Glutamatergic neuron (in vitro differentiated cells): ENCODE results near the gene FREM3. TPM values are rescaled to one million over a fixed set of nuclear protein-coding genes. Genes with fewer than 3 reads are reported as not detected.

Experiments used
- DNase-seq: peaks from one replicate; pipeline ENCODE4 v3.0.0; 2022
- H3K27ac Mint-ChIP-seq: one replicate; pipeline ENCODE4 v1.8.0; 2020; ENCODE audit warnings: mild to moderate bottlenecking, mixed read lengths, inconsistent platforms; ENCODE audit not compliant: unreplicated experiment
- H3K27me3 Mint-ChIP-seq: one replicate; pipeline ENCODE4 v1.8.0; 2020; ENCODE audit warnings: mild to moderate bottlenecking, moderate library complexity, mixed read lengths, inconsistent platforms; ENCODE audit not compliant: unreplicated experiment
- H3K36me3 Mint-ChIP-seq: one replicate; pipeline ENCODE4 v1.8.0; 2020; ENCODE audit warnings: mild to moderate bottlenecking, mixed read lengths, inconsistent platforms; ENCODE audit not compliant: unreplicated experiment
- H3K4me1 Mint-ChIP-seq: one replicate; pipeline ENCODE4 v1.8.0; 2020; ENCODE audit warnings: mild to moderate bottlenecking, low read depth, mixed read lengths, inconsistent platforms; ENCODE audit not compliant: unreplicated experiment
- H3K4me3 Mint-ChIP-seq: one replicate; pipeline ENCODE4 v1.8.0; 2020; ENCODE audit warnings: mild to moderate bottlenecking, mixed read lengths, inconsistent platforms; ENCODE audit not compliant: unreplicated experiment
- H3K9me3 Mint-ChIP-seq: one replicate; pipeline ENCODE4 v1.8.0; 2020; ENCODE audit warnings: mild to moderate bottlenecking, moderate library complexity, mixed read lengths, inconsistent platforms; ENCODE audit not compliant: unreplicated experiment
- total RNA-seq: library from RNA; stranded (reverse); fragmentation: NEBNext Ultra II Directional; extraction: Animal tissue kit (Norgen Biotek cat#: 25700); gene quantifications from one replicate; pipeline ENCODE4 v1.2.1, GENCODE V29; 2021; ENCODE audit not compliant: unreplicated experiment
- TF ChIP-seq, protein P1 (sequence below): fragments of 200-600 bp; sonication (generic); IDR thresholded peaks from one replicate; pipeline ENCODE4 v1.5.0; 2021; ENCODE audit not compliant: partially characterized antibody, unreplicated experiment

Gene FREM3
- total RNA-seq, 1 donor from 2014 or later = not detected

DNA sequence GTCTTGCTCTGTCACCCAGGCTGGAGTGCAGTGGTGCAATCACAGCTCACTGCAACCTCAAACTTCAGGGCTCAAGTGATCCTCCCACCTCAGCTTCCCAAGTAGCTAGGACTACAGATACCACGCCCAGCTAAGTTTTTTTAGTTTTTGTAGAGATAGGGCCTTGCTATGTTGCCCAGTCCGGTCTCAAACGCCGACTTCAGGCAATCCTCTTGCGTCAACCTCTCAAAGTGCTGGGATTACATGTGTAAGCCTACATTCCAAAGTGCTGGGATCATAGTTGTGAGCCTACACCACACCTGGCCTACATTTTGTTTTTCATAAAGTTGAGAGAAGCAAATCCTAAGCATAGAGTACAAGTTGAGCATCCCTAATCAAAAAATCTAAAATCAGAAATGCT lies 144.8 kb downstream of the FREM3 start:
- H3K4me3 Mint-ChIP-seq = no peak overlapping the region
- H3K9me3 Mint-ChIP-seq = peaks cover 1% of the 10 kb centered on the region
- no peaks in the 10 kb centered on the region for H3K36me3 Mint-ChIP-seq
- H3K27ac Mint-ChIP-seq = no peak overlapping the region
- peaks cover 3% of the 10 kb centered on the region for H3K4me1 Mint-ChIP-seq
- TF ChIP-seq, protein P1, sequence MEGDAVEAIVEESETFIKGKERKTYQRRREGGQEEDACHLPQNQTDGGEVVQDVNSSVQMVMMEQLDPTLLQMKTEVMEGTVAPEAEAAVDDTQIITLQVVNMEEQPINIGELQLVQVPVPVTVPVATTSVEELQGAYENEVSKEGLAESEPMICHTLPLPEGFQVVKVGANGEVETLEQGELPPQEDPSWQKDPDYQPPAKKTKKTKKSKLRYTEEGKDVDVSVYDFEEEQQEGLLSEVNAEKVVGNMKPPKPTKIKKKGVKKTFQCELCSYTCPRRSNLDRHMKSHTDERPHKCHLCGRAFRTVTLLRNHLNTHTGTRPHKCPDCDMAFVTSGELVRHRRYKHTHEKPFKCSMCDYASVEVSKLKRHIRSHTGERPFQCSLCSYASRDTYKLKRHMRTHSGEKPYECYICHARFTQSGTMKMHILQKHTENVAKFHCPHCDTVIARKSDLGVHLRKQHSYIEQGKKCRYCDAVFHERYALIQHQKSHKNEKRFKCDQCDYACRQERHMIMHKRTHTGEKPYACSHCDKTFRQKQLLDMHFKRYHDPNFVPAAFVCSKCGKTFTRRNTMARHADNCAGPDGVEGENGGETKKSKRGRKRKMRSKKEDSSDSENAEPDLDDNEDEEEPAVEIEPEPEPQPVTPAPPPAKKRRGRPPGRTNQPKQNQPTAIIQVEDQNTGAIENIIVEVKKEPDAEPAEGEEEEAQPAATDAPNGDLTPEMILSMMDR = no peak
- H3K27me3 Mint-ChIP-seq = peaks cover 2% of the 10 kb centered on the region
- DNase-seq = no peak

DNA sequence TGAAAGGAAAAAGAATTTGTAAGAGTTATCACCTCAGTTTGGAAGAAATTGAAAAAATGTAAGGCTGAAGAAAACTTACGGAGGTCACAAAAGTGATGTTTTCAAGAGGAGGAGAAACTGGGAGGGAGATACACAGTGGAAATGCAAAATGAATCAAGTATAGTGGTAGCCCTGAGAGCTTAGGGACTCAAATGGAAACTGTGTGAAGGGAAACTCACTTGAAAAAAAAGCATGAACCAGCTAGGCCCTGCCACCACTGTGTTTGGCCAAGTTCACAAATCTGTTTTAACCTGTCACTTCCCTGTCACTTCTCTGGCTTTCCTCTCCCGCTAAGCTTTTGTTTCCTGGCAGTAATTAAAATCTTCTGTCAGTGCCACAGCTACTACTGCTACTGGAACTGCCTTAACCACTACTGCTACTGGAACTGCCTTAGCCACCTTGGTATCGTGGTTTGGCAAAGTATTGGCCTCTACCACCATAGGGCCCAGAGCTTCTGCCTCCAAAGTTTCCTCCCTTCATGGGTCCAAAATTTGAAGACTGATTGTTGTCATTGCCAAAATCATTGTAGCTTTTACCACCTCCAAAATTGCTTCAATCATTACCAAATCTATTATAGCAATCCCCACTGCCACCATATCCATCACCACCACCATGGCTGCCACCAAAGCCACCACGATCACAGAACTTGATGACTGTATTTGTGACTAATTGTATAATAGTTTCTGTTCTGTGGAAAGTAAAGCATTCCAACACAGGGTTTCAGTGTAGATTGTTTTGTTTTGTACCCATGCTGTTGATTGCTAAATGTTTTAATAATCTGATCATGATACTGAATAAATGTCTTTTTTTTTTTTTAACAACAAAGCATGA lies 145.5 kb downstream of the FREM3 start:
- no peaks in the 10 kb centered on the region for H3K36me3 Mint-ChIP-seq
- peaks cover 3% of the 10 kb centered on the region for H3K4me1 Mint-ChIP-seq
- no peak overlapping the region for H3K27ac Mint-ChIP-seq
- peaks cover 1% of the 10 kb centered on the region for H3K9me3 Mint-ChIP-seq
- H3K27me3 Mint-ChIP-seq = peaks cover 2% of the 10 kb centered on the region
- DNase-seq = no peak
- no peak overlapping the region for H3K4me3 Mint-ChIP-seq
- TF ChIP-seq, protein P1 = no peak

DNA sequence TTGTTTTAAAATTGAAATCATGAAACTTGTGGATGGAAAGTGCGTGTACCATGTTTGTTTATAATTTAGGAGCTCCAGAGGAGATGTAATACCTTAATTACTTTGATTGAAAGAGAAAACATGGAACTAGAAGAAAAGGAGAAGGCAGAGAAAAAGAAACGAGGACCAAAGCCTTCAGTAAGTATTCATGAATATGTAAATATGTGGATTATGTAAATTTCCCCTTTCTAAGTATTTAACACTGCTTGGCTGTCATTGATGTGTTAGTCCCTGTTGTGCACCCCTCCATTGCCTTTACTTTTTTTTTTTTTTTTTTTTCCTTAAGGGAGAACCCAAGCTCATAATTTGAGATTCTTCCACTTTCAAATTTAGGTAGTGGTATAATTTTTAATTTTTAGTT lies 150.5 kb downstream of the FREM3 start:
- no peaks in the 10 kb centered on the region for H3K36me3 Mint-ChIP-seq
- H3K4me3 Mint-ChIP-seq = no peak overlapping the region
- H3K27ac Mint-ChIP-seq = no peak overlapping the region
- no peaks in the 10 kb centered on the region for H3K9me3 Mint-ChIP-seq
- peaks cover 2% of the 10 kb centered on the region for H3K27me3 Mint-ChIP-seq
- no peak for DNase-seq
- TF ChIP-seq, protein P1 = no peak
- no peaks in the 10 kb centered on the region for H3K4me1 Mint-ChIP-seq

DNA sequence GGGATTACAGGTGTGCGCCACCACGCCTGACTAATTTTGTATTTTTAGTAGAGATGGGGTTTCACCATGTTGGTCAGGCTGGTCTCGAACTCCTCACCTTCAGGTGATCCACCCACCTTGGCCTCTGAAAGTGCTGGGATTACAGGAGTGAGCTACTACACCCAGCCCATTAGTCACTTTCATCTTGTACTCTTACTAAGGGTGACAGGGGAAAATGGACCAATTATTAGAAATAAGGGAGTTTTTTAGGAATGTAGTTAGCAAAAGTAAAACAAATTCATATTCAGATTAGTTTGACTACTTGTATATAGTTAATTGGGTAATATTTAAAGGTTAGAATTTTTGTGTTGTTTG lies 160.8 kb downstream of the FREM3 start:
- H3K4me1 Mint-ChIP-seq = no peaks in the 10 kb centered on the region
- H3K36me3 Mint-ChIP-seq = no peaks in the 10 kb centered on the region
- DNase-seq = no peak

More for the DNA sequence above, 160.8 kb downstream of the FREM3 start:
- H3K4me3 Mint-ChIP-seq = no peak overlapping the region
- H3K27me3 Mint-ChIP-seq = no peaks in the 10 kb centered on the region
- TF ChIP-seq, protein P1 = no peak
- no peak overlapping the region for H3K27ac Mint-ChIP-seq
- H3K9me3 Mint-ChIP-seq = peaks cover 3% of the 10 kb centered on the region
